GM06990 (cell line): ENCODE measurements around the gene ZNF74.

Source experiments
- DNase-seq: peaks from one replicate; pipeline ENCODE4 v3.0.0-alpha.2; 2011; ENCODE audit not compliant: insufficient read length; ENCODE audit errors: extremely low read depth
- H3K27me3 ChIP-seq: replicated peaks from 2 replicates; pipeline ENCODE4 v1.6.0; 2011; ENCODE audit warnings: low read length; ENCODE audit not compliant: control insufficient read depth, insufficient read depth
- H3K36me3 ChIP-seq: 2 replicates; pipeline ENCODE4 v1.5.1; 2011; ENCODE audit warnings: low read length; ENCODE audit not compliant: control insufficient read depth, insufficient read depth
- H3K4me3 ChIP-seq: replicated peaks from 2 replicates; pipeline ENCODE4 v1.5.1; 2011; ENCODE audit warnings: low read depth, mild to moderate bottlenecking, control low read depth, low read length
- CTCF ChIP-seq: IDR thresholded peaks from 2 replicates; pipeline ENCODE4 v1.5.1; 2011; ENCODE audit warnings: low read length, control low read depth, mild to moderate bottlenecking, inconsistent platforms; ENCODE audit not compliant: insufficient read depth, poor library complexity, severe bottlenecking

ZNF74 gene

GRCh38 chr22:20456064-20456721, 62.2 kb downstream of the ZNF74 start:
- Histone ChIP-seq H3K27me3 (no peaks in the 10 kb centered on the region), H3K4me3 (no peak overlapping the region), H3K36me3 (peaks cover 5% of the 10 kb centered on the region)
- DNase-seq, result no peak
- TF ChIP-seq CTCF, result peak; percentile 91

- TF ChIP-seq CTCF, result no peak
- peaks cover 5% of the 10 kb centered on the region for H3K36me3 ChIP-seq
- no peaks in the 10 kb centered on the region for H3K27me3 ChIP-seq
- DNase-seq, result no peak
- H3K4me3 ChIP-seq, result no peak overlapping the region
These were observed 62.7 kb downstream of the ZNF74 start for GRCh38 chr22:20456722-20457076.

- H3K36me3 ChIP-seq, result peaks cover 5% of the 10 kb centered on the region
- H3K4me3 ChIP-seq, result no peak overlapping the region
- DNase-seq, result no peak
- no peak for TF ChIP-seq CTCF
- no peaks in the 10 kb centered on the region for H3K27me3 ChIP-seq
These were observed 63.7 kb downstream of the ZNF74 start for GRCh38 chr22:20457506-20458240.
